Thyroid gland (tissue), 4 donors: ENCODE results near the gene KIAA1755. TPM values are rescaled to one million over a fixed set of nuclear protein-coding genes. Genes with fewer than 3 reads are reported as not detected.

Experiments
- DNase-seq, 2 donors: peaks; one replicate each; pipeline ENCODE4 v3.0.0-alpha.2; 2019
- H3K27ac ChIP-seq, 3 donors: fragments of 200-600 bp; sonication (generic); 1 replicate in 2 of 3; 2 replicates in 1 of 3; pipeline ENCODE4 v1.5.1; 2016 to 2019; ENCODE audit warnings: mild to moderate bottlenecking in 1 of 3, moderate library complexity in 1 of 3
- H3K27me3 ChIP-seq: fragments of 200-600 bp; sonication (generic); one replicate; pipeline ENCODE4 v1.5.1; 2019
- H3K36me3 ChIP-seq, 2 donors: fragments of 200-600 bp; sonication (generic); one replicate each; pipeline ENCODE4 v1.5.1; 2016 to 2019
- H3K4me1 ChIP-seq, 2 donors: fragments of 200-600 bp; sonication (generic); one replicate each; pipeline ENCODE4 v1.5.1; 2017 to 2019
- H3K4me3 ChIP-seq, 3 donors: fragments of 200-600 bp; sonication (generic); replicated peaks in 1 of 3; 1 replicate in 2 of 3; 2 replicates in 1 of 3; pipeline ENCODE4 v1.5.1; 2016; ENCODE audit warnings: mild to moderate bottlenecking in 1 of 3
- H3K9me3 ChIP-seq: fragments of 200-600 bp; sonication (generic); one replicate; pipeline ENCODE4 v1.5.1; 2017
- POLR2A ChIP-seq, 2 donors: fragments of 450-650 bp; IDR thresholded peaks; one replicate each; pipeline ENCODE4 v1.6.1; 2017; ENCODE audit warnings: antibody characterized with exemption in 2 of 2, mild to moderate bottlenecking in 2 of 2, moderate library complexity in 1 of 2
- WGBS, 2 donors: methylation state at CpG; one replicate each; pipeline ENCODE4 v1.1.5; 2017; 5-methylcytosine and 5-hydroxymethylcytosine counted together
- intact Hi-C: fragments of 100-400 bp; cut with DNase I; formaldehyde crosslinking; loops from one replicate; pipeline ENCODE4 v1.15.1; 2023
- total RNA-seq, 4 donors: library from RNA; depleted of rRNA; stranded (reverse); fragments of >200 nt; gene quantifications; one replicate each; pipeline ENCODE4 v1.2.3, GENCODE V29; 2016
- TF ChIP-seq, protein P1 (sequence below), 6 experiments: fragments of 200-600 bp in 3 of 6; fragments of 450-650 bp in 3 of 6; sonication (generic) in 3 of 6; IDR thresholded peaks; one replicate each; pipeline ENCODE4 v1.5.1; 2016 to 2019; ENCODE audit warnings: antibody characterized with exemption in 6 of 6, mild to moderate bottlenecking in 2 of 6, inconsistent platforms in 1 of 6, moderate library complexity in 1 of 6

Gene KIAA1755
- total RNA-seq, 4 donors from 2014 or later: 1.0 to 5.5 (median 1.7) TPM

GRCh38 chr20:38261054-38261390 is 487 bp upstream of the KIAA1755 start:
- H3K4me3 ChIP-seq: no peak overlapping the region
- H3K9me3 ChIP-seq: no peaks in the 10 kb centered on the region
- H3K27ac ChIP-seq: peak overlapping the region in 1 of 3 donors; percentile 54
- 60 to 61% methylated on average over 8 of the region's 8 CpGs for WGBS, 2 donors
- no peaks in the 10 kb centered on the region for H3K36me3 ChIP-seq
- intact Hi-C loops: no loop called here
- no peak for DNase-seq
- H3K4me1 ChIP-seq: peaks cover 0 to 6% of the 10 kb centered on the region in 2 donors
- TF ChIP-seq, protein P1, sequence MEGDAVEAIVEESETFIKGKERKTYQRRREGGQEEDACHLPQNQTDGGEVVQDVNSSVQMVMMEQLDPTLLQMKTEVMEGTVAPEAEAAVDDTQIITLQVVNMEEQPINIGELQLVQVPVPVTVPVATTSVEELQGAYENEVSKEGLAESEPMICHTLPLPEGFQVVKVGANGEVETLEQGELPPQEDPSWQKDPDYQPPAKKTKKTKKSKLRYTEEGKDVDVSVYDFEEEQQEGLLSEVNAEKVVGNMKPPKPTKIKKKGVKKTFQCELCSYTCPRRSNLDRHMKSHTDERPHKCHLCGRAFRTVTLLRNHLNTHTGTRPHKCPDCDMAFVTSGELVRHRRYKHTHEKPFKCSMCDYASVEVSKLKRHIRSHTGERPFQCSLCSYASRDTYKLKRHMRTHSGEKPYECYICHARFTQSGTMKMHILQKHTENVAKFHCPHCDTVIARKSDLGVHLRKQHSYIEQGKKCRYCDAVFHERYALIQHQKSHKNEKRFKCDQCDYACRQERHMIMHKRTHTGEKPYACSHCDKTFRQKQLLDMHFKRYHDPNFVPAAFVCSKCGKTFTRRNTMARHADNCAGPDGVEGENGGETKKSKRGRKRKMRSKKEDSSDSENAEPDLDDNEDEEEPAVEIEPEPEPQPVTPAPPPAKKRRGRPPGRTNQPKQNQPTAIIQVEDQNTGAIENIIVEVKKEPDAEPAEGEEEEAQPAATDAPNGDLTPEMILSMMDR (IDR thresholded peaks at IDR 0.05): no peak
- no peak for TF ChIP-seq POLR2A (IDR thresholded peaks at IDR 0.05)
- peaks cover 7% of the 10 kb centered on the region for H3K27me3 ChIP-seq

DNA sequence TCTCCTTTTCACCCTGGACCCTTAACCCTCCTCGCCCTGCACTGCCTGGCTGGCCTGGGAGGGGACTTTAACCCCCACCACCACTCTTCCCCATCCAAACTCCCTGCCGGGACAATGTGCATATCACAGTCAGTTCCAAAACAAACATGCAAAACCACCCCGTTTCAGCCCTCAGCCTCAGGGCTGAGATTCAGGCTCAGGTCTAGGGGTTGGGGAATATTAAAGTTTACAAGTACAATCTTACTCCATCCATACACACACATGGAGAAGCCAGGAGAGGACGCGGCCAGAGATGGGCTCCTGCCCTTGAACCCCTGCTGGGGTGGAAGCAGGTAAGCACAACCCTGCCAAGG is 534 bp downstream of the KIAA1755 start:
- no peaks in the 10 kb centered on the region for H3K36me3 ChIP-seq
- 15 to 23% methylated on average over 3 to 5 of the region's 5 CpGs for WGBS, 2 donors
- peak overlapping the region in 1 of 3 donors; percentile 16 for H3K4me3 ChIP-seq
- H3K27ac ChIP-seq: peak overlapping the region in 2 of 3 donors; percentile 48 to 54
- no peak for DNase-seq
- H3K9me3 ChIP-seq: no peaks in the 10 kb centered on the region
- TF ChIP-seq, protein P1 (IDR thresholded peaks at IDR 0.05): no peak
- TF ChIP-seq POLR2A (IDR thresholded peaks at IDR 0.05): no peak
- intact Hi-C loops: no loop called here
- H3K4me1 ChIP-seq: peaks cover 0 to 16% of the 10 kb centered on the region in 2 donors
- H3K27me3 ChIP-seq: peaks cover 7% of the 10 kb centered on the region

- Histone ChIP-seq H3K36me3 (no peaks in the 10 kb centered on the region), H3K4me3 (no peak overlapping the region), H3K27ac (no peak overlapping the region), H3K9me3 (no peaks in the 10 kb centered on the region), H3K4me1 (peaks cover 0 to 19% of the 10 kb centered on the region in 2 donors), H3K27me3 (peaks cover 7% of the 10 kb centered on the region)
- no peak for TF ChIP-seq POLR2A (IDR thresholded peaks at IDR 0.05)
- TF ChIP-seq, protein P1 (IDR thresholded peaks at IDR 0.05): no peak
- intact Hi-C loops: no loop called here
- WGBS, 2 donors: 87 to 90% methylated on average over 7 of the region's 7 CpGs
- DNase-seq: no peak
These were observed 1.9 kb downstream of the KIAA1755 start for GRCh38 chr20:38258545-38259215.

DNA sequence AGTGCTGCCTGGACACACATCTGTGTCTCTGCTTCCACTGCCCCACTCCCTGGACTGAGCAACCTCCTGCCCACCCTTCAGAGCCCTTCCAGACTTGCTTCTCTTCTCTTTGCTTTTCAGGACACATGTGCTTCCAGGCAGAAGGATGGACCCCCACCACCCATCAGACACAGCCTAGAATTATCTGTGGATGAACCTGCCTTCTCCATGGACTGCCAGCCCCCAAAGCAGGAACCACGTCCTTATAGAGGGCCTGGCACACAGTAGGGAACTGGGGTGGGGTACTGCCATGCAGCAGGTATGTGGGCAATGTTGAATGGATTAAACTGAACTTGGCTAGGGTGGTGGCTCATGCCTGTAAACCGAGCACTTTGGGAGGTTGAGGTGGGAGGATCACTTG is 3.6 kb downstream of the KIAA1755 start:
- no peak for DNase-seq
- intact Hi-C loops: no loop called here
- no peak overlapping the region for H3K4me3 ChIP-seq
- no peaks in the 10 kb centered on the region for H3K9me3 ChIP-seq
- TF ChIP-seq POLR2A (IDR thresholded peaks at IDR 0.05): no peak
- TF ChIP-seq, protein P1 (IDR thresholded peaks at IDR 0.05): no peak
- peaks cover 0 to 19% of the 10 kb centered on the region in 2 donors for H3K4me1 ChIP-seq
- WGBS, 2 donors: 88 to 100% methylated on average over 2 of the region's 2 CpGs
- H3K27me3 ChIP-seq: peaks cover 7% of the 10 kb centered on the region
- no peaks in the 10 kb centered on the region for H3K36me3 ChIP-seq
- H3K27ac ChIP-seq: no peak overlapping the region

DNA sequence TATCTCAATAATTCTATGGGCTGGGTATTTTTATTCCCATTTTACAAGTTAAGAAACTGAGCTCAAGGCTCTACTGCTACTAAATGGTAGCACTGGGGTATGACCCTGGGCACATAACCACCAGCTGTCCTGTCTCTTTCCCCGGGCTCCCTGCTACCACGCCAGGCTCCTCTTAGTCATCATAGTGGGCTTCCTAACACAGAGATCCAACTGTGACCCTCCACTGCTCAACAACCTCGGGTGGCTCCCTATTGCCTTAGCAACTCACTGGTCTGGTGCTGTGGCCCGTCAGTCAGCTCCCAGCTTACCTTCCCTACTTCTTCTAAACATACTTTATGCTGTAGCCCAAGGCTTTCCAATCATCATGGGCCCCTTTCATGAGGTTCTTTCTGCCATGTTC is 4.5 kb downstream of the KIAA1755 start:
- intact Hi-C loops: no loop called here
- no peak for DNase-seq
- H3K27ac ChIP-seq: no peak overlapping the region
- TF ChIP-seq, protein P1 (IDR thresholded peaks at IDR 0.05): no peak
- no peak for TF ChIP-seq POLR2A (IDR thresholded peaks at IDR 0.05)
- 87 to 88% methylated on average over 4 of the region's 4 CpGs for WGBS, 2 donors
- no peaks in the 10 kb centered on the region for H3K9me3 ChIP-seq
- H3K36me3 ChIP-seq: no peaks in the 10 kb centered on the region
- H3K4me1 ChIP-seq: peaks cover 0 to 19% of the 10 kb centered on the region in 2 donors
- H3K27me3 ChIP-seq: peaks cover 7% of the 10 kb centered on the region
- H3K4me3 ChIP-seq: no peak overlapping the region
